Heart right ventricle (tissue), 16 donors: ENCODE results near the gene C2CD2. TPM values are rescaled to one million over a fixed set of nuclear protein-coding genes. Genes with fewer than 3 reads are reported as not detected.
A peak's percentile ranks its signal among the peaks of the same experiment; 100 is the strongest.

ENCODE experiments used
- ATAC-seq, 8 donors: fragments of 200-7000 bp; cut with Tn5 transposase; one replicate each; pipeline ENCODE4 v1.9.1; 2020; ENCODE audit warnings: mild to moderate bottlenecking in 8 of 8, moderate library complexity in 8 of 8, moderate number of reproducible peaks in 1 of 8
- DNase-seq, 2 donors: peaks; one replicate each; pipeline ENCODE4 v3.0.0-alpha.2; 2020
- H3K27ac ChIP-seq, 10 donors: fragments of 200-600 bp; sonication (generic) in 2 of 10; one replicate each; pipeline versions ENCODE4 v1.5.0 to v1.8.0; 2020 to 2022; ENCODE audit warnings: mild to moderate bottlenecking in 3 of 10
- H3K27me3 ChIP-seq, 7 donors: fragments of 200-600 bp; one replicate each; pipeline ENCODE4 v1.8.0; 2021 to 2022; ENCODE audit warnings: mild to moderate bottlenecking in 2 of 7
- H3K36me3 ChIP-seq, 9 donors: fragments of 200-600 bp; sonication (generic) in 1 of 9; one replicate each; pipeline versions ENCODE4 v1.5.0 to v1.8.0; 2020 to 2022; ENCODE audit warnings: mild to moderate bottlenecking in 2 of 9
- H3K4me1 ChIP-seq, 9 donors: fragments of 200-600 bp; sonication (generic) in 1 of 9; one replicate each; pipeline versions ENCODE4 v1.5.0 to v1.8.0; 2020 to 2022; ENCODE audit warnings: mild to moderate bottlenecking in 4 of 9
- H3K4me3 ChIP-seq, 10 donors: fragments of 200-600 bp; sonication (generic) in 2 of 10; one replicate each; pipeline versions ENCODE4 v1.5.0 to v1.8.0; 2020 to 2022; ENCODE audit warnings: mild to moderate bottlenecking in 7 of 10, moderate library complexity in 2 of 10
- H3K9me3 ChIP-seq, 11 donors: fragments of 200-600 bp in 10 of 11; sonication (generic) in 2 of 11; one replicate each; pipeline versions ENCODE4 v1.5.0 to v1.8.0; 2013 to 2022; ENCODE audit warnings: mild to moderate bottlenecking in 2 of 11, control low read depth in 1 of 11, moderate library complexity in 1 of 11
- CTCF ChIP-seq, 9 donors: fragments of 200-600 bp; sonication (generic) in 2 of 9; IDR thresholded peaks; one replicate each; pipeline versions ENCODE4 v1.5.0 to v1.8.0; 2021 to 2022; ENCODE audit warnings: antibody characterized with exemption in 9 of 9, mild to moderate bottlenecking in 5 of 9, moderate library complexity in 1 of 9
- WGBS, 2 donors: extraction: QIAGEN DNeasy Blood & Tissue Kit; methylation state at CpG; one replicate each; pipeline ENCODE4 v1.1.7; 2013; ENCODE audit warnings: inconsistent platforms in 1 of 2; 5-methylcytosine and 5-hydroxymethylcytosine counted together
- intact Hi-C, 10 donors: fragments of 100-400 bp; cut with DNase I; formaldehyde crosslinking; loops; one replicate each; pipeline versions ENCODE4 v1.11.1 to v1.14.2; 2022
- polyA plus RNA-seq, 2 donors: library from polyadenylated mRNA; stranded (reverse); fragments of 200-250 nt; gene quantifications; one replicate each; pipeline ENCODE4 v1.2.3, GENCODE V29; 2013
- total RNA-seq, 10 donors: library from RNA; stranded (reverse); fragmentation: NEBNext Ultra II Directional in 3 of 10; extraction: Animal tissue kit (Norgen Biotek cat#: 25700) in 3 of 10; gene quantifications; one replicate each; pipeline versions ENCODE4 v1.2.1 to v1.2.4, GENCODE V29; 2021 to 2023
- donor health status: Arrhythmogenic right ventricular cardiomyopathy.
- donor health status: ischemic (EF 13 %, LVEDD 7.1; RV severe dilation, severe dysfunction).
- donor health status: healthy with polysubstance abuse.
- donor health status: DM: no; HTN: yes; CAD: no.
- donor health status: DM: no; HTN: no; CAD: no.
- donor health status: ischemic (EF 25% LVEDD 6.9; RV normal size, moderate dysfunction).
- donor health status: ischemic (EF 25% LVEDD 5.7; RV mildly dilated, moderate dysfunction).
- donor health status: healthy.
- donor health status: DM: yes; HTN: yes; CAD: no.
- donor health status: Ischemic cardiomyopathy.
- donor health status: ischemic (EF 35%, LVEDD 5.7; RV mildly dilated, moderate dysfunction).
- donor health status: nonischemic (EF 11% LVEDD 7.7; RV severe dilation, severe dysfunction).
- donor health status: DM: yes; HTN: yes; CAD: no.
- donor health status: PGD.
- donor health status: ischemic (EF 29% LVEDD 5.4; RV normal size, mild dysfunction).
- donor health status: nonischemic (EF 23%, LVEDD 6.1; RV moderate dilation, normal function).

The C2CD2 gene
- total and polyA plus RNA-seq, 12 donors: 4.5 to 11.1 (median 6.6) TPM

- Histone ChIP-seq H3K4me3 (no peak overlapping the region), H3K27me3 (no peaks in the 10 kb centered on the region), H3K9me3 (no peaks in the 10 kb centered on the region), H3K27ac (no peak overlapping the region), H3K36me3 (peaks cover 0 to 40% (median 0%) of the 10 kb centered on the region in 9 donors), H3K4me1 (no peaks in the 10 kb centered on the region)
- DNase-seq (no peak), ATAC-seq (no peak)
- intact Hi-C loops: loop anchor here in 1 of 10 donors (10.0 kb wide), 1 partner anchor 67 kb away; the partner anchor contains the start of gene C2CD2
- WGBS, 2 donors: 92 to 97% methylated on average over 5 of the region's 5 CpGs
- TF ChIP-seq CTCF (IDR thresholded peaks at IDR 0.05): no peak
These were observed 66.2 kb downstream of the C2CD2 start for GRCh38 chr21:41887667-41888066.

- Histone ChIP-seq H3K9me3 (no peaks in the 10 kb centered on the region), H3K36me3 (peaks cover 0 to 29% (median 0%) of the 10 kb centered on the region in 9 donors), H3K27me3 (no peaks in the 10 kb centered on the region), H3K4me1 (no peaks in the 10 kb centered on the region), H3K27ac (no peak overlapping the region), H3K4me3 (no peak overlapping the region)
- WGBS, 2 donors: 90 to 91% methylated on average over 7 of the region's 7 CpGs
- DNase-seq (no peak), ATAC-seq (no peak)
- TF ChIP-seq CTCF (IDR thresholded peaks at IDR 0.05): no peak
- intact Hi-C loops: loop anchor here in 1 of 10 donors (10.0 kb wide), 1 partner anchor 68 kb away; the partner anchor contains the start of gene C2CD2
These were observed 67.5 kb downstream of the C2CD2 start for GRCh38 chr21:41886328-41886727.

- no peak for TF ChIP-seq CTCF (IDR thresholded peaks at IDR 0.05)
- Histone ChIP-seq H3K27me3 (no peaks in the 10 kb centered on the region), H3K27ac (no peak overlapping the region), H3K4me3 (no peak overlapping the region), H3K36me3 (peaks cover 0 to 20% (median 0%) of the 10 kb centered on the region in 9 donors), H3K4me1 (no peaks in the 10 kb centered on the region), H3K9me3 (no peaks in the 10 kb centered on the region)
- DNase-seq (no peak), ATAC-seq (no peak)
- 57 to 63% methylated on average over 22 of the region's 22 CpGs for WGBS, 2 donors
- intact Hi-C loops: loop anchor here in 1 of 10 donors (10.0 kb wide), 1 partner anchor 69 kb away; the partner anchor contains the start of gene C2CD2
These were observed 68.3 kb downstream of the C2CD2 start for GRCh38 chr21:41885341-41886024.

GRCh38 chr21:41884501-41885030 lies 69.3 kb downstream of the C2CD2 start:
- Histone ChIP-seq H3K9me3 (no peaks in the 10 kb centered on the region), H3K4me3 (no peak overlapping the region), H3K36me3 (peaks cover 0 to 16% (median 0%) of the 10 kb centered on the region in 9 donors), H3K27me3 (no peaks in the 10 kb centered on the region), H3K27ac (no peak overlapping the region), H3K4me1 (peaks cover 0 to 8% (median 0%) of the 10 kb centered on the region in 9 donors)
- DNase-seq (no peak), ATAC-seq (peak in 2 of 8 donors; percentile 10 to 18)
- 88 to 89% methylated on average over 19 of the region's 19 CpGs for WGBS, 2 donors
- intact Hi-C loops: loop anchor here in 1 of 10 donors (10.0 kb wide), 1 partner anchor 70 kb away; the partner anchor contains the start of gene C2CD2
- no peak for TF ChIP-seq CTCF (IDR thresholded peaks at IDR 0.05)
